ENCODE measurements around the gene CRADD.

CRADD gene

DNA sequence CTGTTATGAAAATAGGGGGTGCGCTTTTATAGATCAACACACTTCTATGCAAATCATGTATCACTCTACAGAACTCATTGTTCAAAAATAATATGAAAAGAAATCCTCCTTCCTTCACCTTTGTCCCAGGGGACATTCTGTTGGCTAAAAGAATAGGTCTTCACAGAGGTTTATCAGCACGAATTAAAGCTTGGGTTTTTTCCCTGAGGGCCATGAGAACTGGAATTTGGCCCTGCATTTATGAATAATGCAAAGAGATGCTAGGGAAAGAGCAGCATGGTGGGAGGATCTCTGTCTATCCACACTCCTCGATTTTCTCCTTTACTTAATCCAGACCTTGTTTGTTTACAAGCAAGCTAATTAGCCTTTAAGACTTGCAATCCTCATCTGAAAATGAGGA, 16.2 kb upstream of the CRADD start:
- DNase-seq = no peak

DNA sequence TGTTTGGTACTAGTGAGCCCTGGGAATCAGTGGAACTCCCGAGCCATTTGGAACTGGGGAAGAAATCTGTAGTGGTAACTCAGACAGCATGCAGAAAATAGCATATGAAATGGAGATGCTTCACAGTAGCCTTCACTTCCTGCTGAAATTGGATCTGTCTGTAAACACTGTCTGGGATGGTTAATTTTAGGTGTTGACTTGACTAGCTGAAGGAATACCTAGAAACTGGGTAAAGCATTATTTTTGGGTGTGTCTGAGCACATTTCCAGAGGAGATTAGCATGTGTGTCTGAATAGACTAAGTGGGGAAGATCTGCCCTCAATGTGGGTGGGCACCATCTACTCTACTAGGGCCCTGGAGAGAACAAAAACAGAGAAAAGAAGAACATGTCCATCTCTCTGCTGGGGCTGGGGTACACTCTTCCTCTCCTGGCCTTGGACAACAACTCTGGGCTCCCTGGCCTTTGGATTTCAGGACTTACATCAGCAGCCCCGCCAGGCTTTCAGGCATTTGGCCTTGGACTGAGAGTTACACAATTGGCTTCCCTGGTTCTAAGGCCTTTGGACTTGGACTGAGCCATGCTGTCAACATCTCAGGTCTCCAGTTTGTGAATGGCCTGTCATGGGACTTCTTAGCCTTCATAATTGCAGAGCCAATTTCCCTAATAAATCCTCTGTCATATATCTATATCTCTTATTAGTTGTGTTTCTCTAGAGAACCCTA, 14.0 kb upstream of the CRADD start:
- DNase-seq = peak in 1 of 2 experiments; percentile 39
- TF ChIP-seq POLR2A (IDR thresholded peaks at IDR 0.05; ENCODE audit: low read length) (no peak), GATA1 (IDR thresholded peaks at IDR 0.05; ENCODE audit: low read depth, low read length) (no peak)

More for the DNA sequence above, 16.2 kb upstream of the CRADD start:
- TF ChIP-seq GATA1 (IDR thresholded peaks at IDR 0.05; ENCODE audit: low read depth, low read length) = no peak
- no peak for TF ChIP-seq POLR2A (IDR thresholded peaks at IDR 0.05; ENCODE audit: low read length)

DNA sequence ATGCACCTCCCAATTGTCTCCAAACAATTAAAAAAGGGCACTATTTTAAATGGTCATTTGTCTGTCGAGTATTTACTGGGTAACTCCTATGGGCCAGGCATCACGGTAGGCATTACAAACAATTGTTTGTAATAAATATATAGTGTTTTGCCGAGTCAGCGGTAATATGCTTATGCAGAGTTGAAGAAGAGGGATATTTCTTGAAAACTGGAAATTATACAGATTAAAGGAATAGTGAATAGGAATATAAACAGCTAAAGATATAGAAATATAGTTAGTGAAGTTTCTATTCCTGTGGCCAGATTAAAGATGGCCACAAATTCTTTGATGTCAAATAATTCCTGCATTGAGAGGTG, 13.5 kb upstream of the CRADD start:
- TF ChIP-seq POLR2A (IDR thresholded peaks at IDR 0.05; ENCODE audit: low read length) = no peak
- no peak for TF ChIP-seq GATA1 (IDR thresholded peaks at IDR 0.05; ENCODE audit: low read depth, low read length)
- no peak for DNase-seq

DNA sequence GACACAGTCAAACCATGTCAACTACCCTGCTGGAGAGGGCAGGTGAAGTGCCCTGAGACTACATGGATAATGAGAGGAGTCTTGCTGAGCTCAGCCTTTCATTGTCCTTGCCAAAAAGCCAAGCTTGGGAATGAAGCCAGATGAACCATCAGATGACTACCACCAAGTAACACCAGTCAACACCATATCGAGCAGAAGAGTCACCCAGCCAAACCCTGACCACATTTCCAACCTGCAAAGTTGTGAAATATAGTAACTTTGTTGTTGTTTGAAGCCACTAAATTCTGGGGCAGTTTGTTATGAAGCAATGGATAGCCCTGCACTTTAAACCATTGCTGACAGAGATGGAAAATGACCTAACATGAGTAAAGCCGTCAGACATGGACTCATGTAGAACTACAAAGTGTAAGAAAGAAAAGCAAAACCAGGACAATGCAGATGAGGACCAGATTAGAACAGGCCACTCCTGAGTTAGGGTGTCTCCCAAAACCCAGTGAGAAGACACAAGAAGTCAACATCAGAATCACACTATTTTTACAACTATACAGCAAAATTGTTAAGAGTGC, 12.5 kb upstream of the CRADD start:
- DNase-seq = no peak
- TF ChIP-seq GATA1 (IDR thresholded peaks at IDR 0.05; ENCODE audit: low read depth, low read length) (no peak), POLR2A (IDR thresholded peaks at IDR 0.05; ENCODE audit: low read length) (no peak)

DNA sequence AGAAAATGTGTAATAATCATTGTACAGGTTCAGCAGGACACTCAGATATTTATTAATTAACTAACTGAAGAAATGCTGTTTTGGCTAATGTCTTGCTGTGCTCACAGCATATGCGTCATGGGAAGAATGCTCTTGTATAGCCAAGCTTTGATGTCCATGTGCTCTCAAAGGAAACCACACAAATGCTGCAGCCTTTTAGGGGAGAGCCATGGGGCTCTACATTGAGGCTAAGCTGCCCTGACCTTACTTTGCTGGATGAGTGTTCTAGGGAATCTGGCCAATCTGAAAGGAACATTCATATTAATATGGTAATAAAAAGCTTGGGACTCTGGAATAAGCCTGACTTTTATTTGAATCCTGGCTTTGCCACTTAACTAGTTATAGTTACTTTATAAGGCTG, 9.5 kb upstream of the CRADD start:
- no peak for DNase-seq
- TF ChIP-seq GATA1 (IDR thresholded peaks at IDR 0.05; ENCODE audit: low read depth, low read length) (no peak), POLR2A (IDR thresholded peaks at IDR 0.05; ENCODE audit: low read length) (no peak)

DNA sequence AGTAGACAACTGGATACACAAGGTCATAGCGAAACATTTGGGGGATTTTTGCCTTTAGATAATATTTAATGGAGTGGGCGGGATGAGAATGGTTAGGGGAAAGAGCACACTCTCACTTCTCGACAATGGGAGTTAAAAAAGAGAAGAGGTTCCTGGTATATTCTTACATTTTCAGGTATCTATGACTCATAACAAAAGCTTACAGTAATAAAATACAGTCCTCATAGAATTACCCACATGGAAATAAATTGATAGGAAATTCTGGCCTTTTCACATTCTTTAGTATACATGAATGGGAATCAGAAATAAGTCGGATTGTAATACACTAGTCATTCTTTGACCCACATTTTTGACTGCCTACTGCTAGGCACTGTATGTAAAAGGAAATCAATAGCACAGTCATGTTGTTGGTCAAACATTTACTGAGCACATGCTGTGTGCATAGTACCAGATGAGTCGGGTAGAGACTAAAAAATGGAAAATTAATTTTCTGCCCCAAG, 8.2 kb upstream of the CRADD start:
- no peak for DNase-seq
- TF ChIP-seq GATA1 (IDR thresholded peaks at IDR 0.05; ENCODE audit: low read depth, low read length) (no peak), POLR2A (IDR thresholded peaks at IDR 0.05; ENCODE audit: low read length) (no peak)

DNA sequence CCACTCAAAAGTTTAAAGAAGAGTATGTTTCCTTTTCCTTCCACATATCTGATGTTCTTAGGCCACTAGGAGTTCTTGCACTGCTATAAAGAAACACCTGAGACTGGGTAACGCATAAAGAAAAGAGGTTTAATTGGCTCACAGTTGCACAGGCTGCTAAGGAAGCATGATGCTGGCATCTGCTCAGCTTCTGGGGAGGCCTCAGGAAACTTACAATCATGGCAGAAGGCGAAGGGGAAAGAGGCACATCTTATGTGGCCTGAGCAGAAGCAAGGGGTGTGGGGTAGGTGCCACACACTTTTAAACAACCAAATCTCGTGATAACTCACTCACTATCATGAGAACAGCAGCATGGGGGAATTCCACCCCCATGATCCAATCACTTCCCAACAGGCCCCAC, 7.7 kb upstream of the CRADD start:
- TF ChIP-seq POLR2A (IDR thresholded peaks at IDR 0.05; ENCODE audit: low read length) = no peak
- no peak for TF ChIP-seq GATA1 (IDR thresholded peaks at IDR 0.05; ENCODE audit: low read depth, low read length)
- no peak for DNase-seq

DNA sequence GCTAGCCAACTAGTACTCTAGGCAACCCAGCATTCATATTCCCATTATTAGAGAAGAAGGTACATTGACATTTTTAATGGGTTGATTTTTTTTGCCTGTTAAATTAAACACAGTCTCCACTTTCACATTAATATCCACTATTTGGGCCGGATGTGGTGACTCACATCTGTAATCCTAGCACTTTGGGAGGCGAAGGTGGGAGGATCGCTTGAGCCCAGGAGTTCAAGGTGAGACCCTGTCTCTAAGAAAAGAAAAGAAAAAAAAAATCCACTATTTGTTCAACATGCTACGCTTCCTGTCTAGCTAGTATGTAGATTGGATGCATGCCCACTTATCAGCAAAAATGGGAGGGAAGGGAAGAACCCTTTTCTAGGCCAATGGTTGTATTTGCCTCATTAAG, 7.1 kb upstream of the CRADD start:
- no peak for TF ChIP-seq GATA1 (IDR thresholded peaks at IDR 0.05; ENCODE audit: low read depth, low read length)
- no peak for DNase-seq

DNA sequence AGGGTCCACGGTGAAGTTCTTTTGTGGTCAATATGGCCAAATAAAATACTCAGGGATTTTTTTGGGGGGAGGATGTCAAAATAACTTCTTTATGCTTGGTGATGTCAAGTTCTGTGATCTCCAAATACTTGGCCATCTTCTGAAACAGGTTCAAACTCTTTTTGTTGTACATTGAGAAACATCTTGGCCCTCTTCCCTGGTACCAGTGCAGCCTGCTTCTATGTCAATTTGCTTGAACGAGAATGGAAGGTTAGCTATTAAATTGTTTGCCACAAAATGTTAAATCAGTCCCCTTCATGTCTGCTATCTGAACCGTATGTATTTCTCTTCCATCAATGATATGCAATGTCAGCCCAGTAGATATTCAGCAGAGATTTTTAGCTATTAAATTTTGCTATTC, 6.1 kb upstream of the CRADD start:
- no peak for TF ChIP-seq GATA1 (IDR thresholded peaks at IDR 0.05; ENCODE audit: low read depth, low read length)
- TF ChIP-seq POLR2A (IDR thresholded peaks at IDR 0.05; ENCODE audit: low read length) = no peak
- DNase-seq = no peak

DNA sequence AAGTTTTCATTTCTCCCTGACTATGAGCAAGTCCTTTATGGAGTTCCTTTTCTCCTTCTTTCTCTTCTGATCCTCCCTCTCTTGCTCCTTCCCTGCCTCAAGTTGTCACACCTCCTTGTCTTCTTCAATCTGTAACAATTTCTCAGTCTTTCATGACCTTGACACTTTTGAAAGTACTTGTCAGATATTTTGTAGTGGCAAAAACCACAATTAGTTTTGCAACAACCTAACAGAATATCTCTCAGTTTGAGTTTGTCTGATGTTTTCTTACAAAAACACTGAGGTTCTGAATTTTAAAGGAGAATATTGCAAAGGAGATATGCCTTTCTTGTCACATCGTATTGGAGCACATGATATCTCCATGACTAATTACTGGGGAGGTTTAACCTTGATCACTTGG, 4.1 kb upstream of the CRADD start:
- TF ChIP-seq POLR2A (IDR thresholded peaks at IDR 0.05; ENCODE audit: low read length) (no peak), GATA1 (IDR thresholded peaks at IDR 0.05; ENCODE audit: low read depth, low read length) (no peak)
- DNase-seq = no peak

DNA sequence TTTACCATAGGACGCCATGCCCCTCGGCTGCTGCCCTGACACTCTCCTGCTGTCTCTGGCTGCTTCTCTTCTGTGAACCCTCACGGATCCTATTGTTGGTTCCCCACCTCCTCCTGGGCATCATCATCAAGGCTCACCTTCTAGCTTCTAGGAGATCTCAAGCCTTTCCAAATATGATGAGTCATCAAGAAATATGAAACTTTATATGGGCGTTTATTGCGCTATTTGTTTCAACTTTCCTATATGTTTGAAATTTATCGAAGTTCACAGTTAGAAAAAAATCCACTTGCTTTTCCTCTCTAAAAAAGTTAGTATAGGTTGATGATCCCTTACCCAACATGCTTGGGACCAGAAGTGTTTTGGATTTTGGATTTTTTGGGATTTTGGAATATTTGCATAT, 2.8 kb upstream of the CRADD start:
- no peak for DNase-seq
- TF ChIP-seq POLR2A (IDR thresholded peaks at IDR 0.05; ENCODE audit: low read length) (no peak), GATA1 (IDR thresholded peaks at IDR 0.05; ENCODE audit: low read depth, low read length) (no peak)

DNA sequence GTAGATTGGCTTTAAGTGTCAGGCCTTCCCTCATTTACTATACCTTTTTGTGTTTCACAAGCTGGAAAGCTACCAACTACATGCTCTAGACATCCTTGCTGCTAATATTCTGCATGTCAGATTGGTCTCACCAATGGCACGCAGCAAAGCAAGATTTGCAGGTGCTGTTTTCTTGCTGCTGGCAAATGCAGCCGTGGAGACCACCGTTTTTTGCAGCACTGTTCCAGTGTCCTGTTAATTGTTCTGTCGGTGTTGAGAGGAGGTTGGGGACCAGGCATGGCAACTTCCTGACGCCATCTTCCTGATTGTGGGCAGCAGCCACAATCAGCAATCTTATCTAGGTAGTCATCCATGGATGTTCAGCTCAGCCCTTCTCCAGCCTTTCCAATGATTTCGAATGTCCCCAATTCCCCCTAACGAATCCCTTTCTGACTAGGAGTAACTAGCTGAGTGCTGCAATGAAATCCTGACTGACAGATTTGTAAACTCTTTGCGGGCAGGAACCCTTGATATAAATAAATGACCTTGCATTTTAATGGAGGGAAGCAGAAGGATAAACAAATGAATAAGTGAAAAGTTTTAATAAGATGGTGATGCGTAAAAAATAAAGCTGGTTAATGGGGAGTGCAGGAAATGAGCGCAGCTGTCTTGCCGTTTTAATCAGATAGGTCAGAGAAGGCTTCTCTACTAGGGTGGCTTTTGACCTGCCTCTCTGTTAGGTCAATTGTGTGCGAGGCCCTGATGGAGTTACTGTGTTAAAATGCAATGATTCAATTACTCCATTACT, 574 bp upstream of the CRADD start:
- no peak for DNase-seq
- TF ChIP-seq POLR2A (IDR thresholded peaks at IDR 0.05; ENCODE audit: low read length) (no peak), GATA1 (IDR thresholded peaks at IDR 0.05; ENCODE audit: low read depth, low read length) (no peak)

DNA sequence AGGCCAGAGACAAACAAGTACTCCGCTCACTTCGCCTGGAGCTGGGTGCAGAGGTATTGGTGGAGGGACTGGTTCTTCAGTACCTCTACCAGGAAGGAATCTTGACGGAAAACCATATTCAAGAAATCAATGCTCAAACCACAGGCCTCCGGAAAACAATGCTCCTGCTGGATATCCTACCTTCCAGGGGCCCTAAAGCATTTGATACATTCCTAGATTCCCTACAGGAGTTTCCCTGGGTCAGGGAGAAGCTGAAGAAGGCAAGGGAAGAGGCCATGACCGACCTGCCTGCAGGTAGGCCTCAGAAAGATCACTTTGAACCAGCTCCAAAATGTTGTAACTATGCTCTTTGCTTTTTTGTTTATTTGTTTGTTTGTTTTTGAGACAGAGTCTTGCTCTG, 1.6 kb downstream of the CRADD start:
- TF ChIP-seq POLR2A (IDR thresholded peaks at IDR 0.05; ENCODE audit: low read length) (no peak), GATA1 (IDR thresholded peaks at IDR 0.05; ENCODE audit: low read depth, low read length) (no peak)

DNA sequence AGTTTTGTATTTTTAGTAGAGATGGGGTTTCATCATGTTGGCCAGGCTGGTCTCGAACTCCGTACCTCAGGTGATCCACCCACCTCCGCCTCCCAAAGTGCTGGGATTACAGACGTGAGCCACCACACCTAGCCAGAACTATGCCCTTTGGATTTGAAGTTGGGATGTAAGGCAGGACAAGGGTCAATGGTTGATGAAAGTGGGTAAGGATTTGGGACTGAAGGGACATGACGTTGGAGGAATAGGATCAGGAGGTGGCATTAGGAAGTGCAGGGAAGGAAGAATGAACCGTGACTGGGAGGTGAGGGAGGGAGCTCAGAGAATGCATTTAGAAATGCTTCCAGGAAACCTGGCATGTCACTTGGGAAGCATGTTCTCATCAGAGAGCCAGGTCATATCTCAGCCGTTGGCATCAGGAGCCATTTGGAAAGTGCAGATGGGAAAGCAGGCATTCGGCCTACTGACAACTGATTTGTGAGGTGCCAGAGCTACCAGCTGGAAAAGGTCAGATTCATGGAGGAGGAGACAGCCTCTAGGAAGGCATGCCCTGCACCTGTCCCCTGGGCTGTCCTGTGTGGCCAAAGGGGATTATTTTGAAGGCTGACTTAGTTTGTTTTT, 2.2 kb downstream of the CRADD start:
- no peak for DNase-seq

More for the DNA sequence above, 1.6 kb downstream of the CRADD start:
- DNase-seq = no peak

More for the DNA sequence above, 2.2 kb downstream of the CRADD start:
- TF ChIP-seq POLR2A (IDR thresholded peaks at IDR 0.05; ENCODE audit: low read length) (no peak), GATA1 (IDR thresholded peaks at IDR 0.05; ENCODE audit: low read depth, low read length) (no peak)
